Adrenal gland (tissue), 5 donors: ENCODE results near the gene AP2M1.

Experiments
- POLR2A ChIP-seq, 2 donors: fragments of 450-650 bp; IDR thresholded peaks; one replicate each; pipeline ENCODE4 v1.6.1; 2017; ENCODE audit warnings: antibody characterized with exemption in 2 of 2, mild to moderate bottlenecking in 2 of 2, moderate library complexity in 1 of 2
- TF ChIP-seq, protein P1 (sequence below), 6 experiments: fragments of 450-650 bp in 4 of 6; fragments of 200-600 bp in 2 of 6; sonication (generic) in 1 of 6; IDR thresholded peaks; 1 replicate in 5 of 6; 2 replicates in 1 of 6; pipeline versions ENCODE4 v1.5.1 to v1.8.0; 2016 to 2021; ENCODE audit warnings: antibody characterized with exemption in 6 of 6, mild to moderate bottlenecking in 2 of 6, moderate library complexity in 1 of 6
- donor health status: DM: no; HTN: no; CAD: no.

DNA sequence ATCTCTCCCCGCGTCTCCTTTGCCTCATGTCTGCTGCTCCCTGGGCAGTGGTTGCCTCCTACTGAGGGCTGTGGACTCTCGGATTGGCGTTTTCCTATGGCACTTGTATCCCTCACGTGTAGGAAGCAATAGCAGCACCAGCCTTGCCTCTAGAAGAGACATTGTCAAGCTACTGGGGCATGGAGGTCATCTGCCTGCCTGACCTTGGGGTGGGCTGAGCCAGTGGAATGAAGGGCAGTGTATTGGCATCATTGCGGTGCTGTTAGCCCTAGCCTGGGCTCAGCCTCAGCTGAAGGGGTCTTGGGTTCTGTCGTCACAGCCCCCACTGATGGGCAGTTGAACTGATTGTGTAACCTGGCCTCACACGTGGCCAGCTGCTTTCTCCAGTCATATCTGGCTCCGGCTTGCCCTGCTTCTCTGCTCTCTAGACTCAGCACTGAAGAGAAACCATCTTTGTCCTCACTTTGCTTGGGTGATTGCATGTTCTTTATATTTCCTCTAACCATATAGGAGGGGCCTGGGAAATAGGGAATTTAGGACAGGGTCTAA, 19.4 kb downstream of the AP2M1 start:
- TF ChIP-seq, protein P1, sequence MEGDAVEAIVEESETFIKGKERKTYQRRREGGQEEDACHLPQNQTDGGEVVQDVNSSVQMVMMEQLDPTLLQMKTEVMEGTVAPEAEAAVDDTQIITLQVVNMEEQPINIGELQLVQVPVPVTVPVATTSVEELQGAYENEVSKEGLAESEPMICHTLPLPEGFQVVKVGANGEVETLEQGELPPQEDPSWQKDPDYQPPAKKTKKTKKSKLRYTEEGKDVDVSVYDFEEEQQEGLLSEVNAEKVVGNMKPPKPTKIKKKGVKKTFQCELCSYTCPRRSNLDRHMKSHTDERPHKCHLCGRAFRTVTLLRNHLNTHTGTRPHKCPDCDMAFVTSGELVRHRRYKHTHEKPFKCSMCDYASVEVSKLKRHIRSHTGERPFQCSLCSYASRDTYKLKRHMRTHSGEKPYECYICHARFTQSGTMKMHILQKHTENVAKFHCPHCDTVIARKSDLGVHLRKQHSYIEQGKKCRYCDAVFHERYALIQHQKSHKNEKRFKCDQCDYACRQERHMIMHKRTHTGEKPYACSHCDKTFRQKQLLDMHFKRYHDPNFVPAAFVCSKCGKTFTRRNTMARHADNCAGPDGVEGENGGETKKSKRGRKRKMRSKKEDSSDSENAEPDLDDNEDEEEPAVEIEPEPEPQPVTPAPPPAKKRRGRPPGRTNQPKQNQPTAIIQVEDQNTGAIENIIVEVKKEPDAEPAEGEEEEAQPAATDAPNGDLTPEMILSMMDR (IDR thresholded peaks at IDR 0.05): no peak
- TF ChIP-seq POLR2A (IDR thresholded peaks at IDR 0.05): peak in 1 of 2 donors; percentile 10
